D341Med (cell line): Measurements from ENCODE around the gene JAKMIP1.

Experiments
- DNase-seq: peaks from one replicate; pipeline ENCODE4 v3.0.0; 2012; ENCODE audit warnings: low spot score

The JAKMIP1 gene

DNA sequence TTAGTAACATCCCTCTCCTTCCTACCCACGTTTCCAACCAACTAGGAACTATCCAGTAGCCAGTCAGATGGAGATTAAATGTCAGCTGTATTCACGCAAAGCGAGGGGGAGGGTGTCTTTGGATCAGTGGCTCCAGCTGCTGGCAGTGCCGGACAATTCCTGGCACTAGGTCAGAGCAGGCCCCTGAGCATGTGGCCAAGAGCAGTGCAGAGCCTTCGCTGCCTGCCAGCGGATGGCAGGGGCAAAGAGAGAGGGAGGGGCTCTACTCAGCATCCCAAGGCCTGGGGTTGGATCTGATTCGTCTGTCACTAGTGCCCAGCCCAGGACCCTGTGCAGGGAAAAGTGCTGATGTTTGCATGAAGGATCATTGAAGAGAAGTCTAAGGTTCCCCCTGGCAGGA, 28.7 kb upstream of the JAKMIP1 start:
- DNase-seq = peak; percentile 18

DNA sequence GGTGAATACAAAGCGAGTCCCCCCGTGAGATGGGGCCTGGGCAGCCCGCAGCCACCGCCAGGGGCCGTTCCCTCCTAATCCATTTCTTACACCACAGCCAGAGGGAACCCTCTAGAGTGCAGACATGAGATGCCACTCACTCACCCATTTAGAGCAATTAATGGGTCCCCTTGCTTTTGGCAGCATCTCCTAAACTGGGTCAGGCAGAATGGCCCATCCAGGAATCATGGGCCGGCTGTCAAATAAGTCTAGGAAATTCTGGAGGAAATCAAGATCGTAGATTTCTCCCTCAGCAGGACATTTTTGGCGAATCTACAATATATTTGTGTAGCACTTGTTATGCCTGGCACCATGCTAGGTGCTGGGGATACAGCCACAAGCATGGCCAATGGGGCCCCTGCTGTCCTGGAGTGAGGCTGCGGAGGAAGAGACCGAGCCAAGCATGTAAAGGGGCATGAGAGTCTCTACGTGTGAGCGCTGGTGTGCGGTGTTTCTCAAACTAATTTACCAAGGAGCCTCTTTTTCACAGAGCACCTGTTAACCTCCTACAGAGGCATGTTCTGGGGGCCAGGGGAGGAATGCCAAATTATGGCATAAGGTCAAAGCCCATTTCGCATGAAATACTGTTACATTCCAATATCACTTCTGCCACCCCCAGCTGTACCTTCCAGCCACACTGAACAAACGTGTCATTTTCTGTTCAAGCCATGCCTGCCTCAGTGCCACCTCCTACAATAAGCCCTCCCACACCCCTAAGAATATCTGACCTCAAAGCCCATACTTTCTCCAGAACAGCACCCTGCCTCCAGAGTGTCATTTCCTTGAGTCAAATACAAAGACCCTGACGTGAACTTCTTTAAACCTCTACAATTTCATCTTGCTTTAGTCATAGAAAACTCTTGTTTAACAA, 28.1 kb upstream of the JAKMIP1 start:
- DNase-seq = peak; percentile 9

DNA sequence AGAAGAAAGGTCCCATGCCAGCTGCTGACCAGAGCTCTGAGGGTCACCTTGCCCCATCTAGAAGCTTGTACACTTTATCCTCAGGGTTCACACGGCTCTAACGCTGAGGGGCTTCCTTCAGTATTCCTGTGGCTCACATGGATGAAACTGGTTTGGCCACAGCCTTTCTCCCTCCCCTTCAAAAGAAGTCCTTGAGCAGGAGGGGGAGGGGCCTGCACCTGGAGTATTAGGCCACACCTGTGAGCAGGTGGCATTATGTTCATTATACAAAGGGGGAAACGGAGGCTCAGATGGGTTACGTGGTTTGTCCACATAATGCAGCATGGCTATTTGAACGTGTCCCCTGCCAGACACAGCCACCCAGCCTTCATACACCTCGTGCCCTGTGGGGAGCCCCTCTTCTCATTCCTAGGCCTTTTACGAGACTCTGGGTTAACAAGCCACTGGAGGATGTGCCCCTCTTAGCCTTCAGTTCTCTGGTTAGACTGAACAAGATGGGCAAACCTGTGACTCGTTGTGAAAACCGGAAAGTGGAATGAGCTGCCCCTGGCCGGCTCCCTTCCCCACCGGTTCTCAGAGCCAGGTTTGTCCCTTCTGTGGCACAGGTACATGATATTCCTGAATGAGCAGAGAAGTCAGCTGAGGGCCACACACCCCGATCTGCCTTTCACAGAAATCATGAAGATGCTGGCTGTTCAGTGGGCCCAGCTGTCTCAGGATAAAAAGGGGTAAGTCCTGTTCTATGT, 27.2 kb upstream of the JAKMIP1 start:
- peak; percentile 5 for DNase-seq

DNA sequence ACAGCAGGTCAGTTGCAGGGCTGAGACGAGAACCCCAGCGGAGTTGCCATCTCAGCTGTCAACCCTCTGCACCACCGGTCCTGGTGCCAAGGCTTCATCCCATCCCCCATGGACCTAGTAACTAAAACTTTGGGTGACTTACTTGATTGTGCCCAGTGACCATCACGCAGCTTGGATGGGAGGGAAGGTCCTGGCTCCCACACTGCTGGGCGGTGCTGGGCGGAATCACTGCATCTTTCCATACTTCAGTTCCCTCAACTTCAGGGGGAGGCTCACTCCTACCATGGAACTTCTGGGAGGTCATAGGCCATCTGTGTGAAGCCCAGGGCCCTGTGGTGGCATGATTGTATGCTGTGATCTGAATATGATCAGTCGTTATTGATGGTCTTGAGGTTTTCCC, 26.2 kb upstream of the JAKMIP1 start:
- no peak for DNase-seq

DNA sequence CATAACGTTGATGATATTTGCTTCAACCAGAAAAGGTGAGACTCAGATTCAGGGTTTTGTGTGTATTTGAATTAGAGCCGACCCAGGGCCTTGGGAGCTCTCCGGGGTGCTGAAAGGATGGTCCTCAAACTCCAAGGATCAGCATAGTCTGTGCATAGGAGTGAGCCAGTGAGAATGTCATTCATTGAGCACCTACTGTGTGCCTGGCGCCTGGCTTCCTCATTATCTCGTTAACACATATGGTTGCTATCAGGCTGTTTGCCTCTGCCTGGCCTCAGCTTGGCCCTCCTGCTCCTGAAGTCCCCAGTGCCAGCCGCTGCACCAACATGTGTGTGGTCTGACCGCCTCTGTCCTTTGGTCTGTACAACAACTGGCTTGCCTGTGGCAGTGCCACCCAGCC, 25.1 kb upstream of the JAKMIP1 start:
- DNase-seq = peak; percentile 11

DNA sequence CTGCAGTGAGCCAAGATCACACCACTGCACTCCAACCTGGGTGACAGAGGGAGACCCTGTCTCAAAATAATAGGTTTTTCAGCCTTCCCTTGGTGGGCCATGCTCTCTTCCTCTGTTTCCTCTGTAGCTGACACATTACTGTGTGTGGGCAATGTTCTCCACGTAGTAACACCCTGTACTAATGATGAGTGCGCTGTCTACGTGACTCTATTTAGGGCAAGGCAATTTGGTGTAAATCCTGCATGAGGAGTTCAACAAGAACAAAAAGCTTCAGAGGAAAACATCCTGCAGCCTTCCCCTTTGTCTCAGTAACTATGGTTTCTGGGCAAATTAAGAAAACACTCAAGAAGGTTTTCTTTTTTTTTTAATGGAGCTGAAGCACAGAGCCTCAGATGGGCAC, 24.4 kb upstream of the JAKMIP1 start:
- no peak for DNase-seq

DNA sequence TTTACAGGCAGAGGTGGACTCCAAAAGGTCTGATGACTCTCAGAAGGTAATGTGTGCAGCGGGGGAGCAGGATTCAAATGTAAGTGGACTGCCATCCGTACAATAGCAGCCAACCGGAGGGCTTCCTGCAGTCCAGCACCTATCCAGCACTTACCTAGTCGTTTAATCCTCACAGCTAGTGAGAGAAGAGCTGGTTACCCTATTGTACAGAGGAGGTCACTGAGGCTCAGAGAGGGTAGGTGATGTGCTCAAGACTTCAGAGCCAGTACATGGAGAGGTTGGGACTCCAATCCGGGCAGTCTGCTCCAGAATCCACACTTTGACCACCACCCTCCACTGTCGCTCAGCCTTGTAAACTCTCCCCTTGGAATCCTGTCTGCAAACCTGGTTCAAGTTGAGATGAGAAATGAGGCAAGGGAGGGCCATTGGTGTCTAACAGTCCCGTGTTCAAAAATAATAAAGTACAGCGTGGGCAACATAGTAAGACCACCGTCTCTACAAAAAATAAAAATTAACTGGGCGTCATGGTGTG, 22.5 kb upstream of the JAKMIP1 start:
- DNase-seq = peak; percentile 70

DNA sequence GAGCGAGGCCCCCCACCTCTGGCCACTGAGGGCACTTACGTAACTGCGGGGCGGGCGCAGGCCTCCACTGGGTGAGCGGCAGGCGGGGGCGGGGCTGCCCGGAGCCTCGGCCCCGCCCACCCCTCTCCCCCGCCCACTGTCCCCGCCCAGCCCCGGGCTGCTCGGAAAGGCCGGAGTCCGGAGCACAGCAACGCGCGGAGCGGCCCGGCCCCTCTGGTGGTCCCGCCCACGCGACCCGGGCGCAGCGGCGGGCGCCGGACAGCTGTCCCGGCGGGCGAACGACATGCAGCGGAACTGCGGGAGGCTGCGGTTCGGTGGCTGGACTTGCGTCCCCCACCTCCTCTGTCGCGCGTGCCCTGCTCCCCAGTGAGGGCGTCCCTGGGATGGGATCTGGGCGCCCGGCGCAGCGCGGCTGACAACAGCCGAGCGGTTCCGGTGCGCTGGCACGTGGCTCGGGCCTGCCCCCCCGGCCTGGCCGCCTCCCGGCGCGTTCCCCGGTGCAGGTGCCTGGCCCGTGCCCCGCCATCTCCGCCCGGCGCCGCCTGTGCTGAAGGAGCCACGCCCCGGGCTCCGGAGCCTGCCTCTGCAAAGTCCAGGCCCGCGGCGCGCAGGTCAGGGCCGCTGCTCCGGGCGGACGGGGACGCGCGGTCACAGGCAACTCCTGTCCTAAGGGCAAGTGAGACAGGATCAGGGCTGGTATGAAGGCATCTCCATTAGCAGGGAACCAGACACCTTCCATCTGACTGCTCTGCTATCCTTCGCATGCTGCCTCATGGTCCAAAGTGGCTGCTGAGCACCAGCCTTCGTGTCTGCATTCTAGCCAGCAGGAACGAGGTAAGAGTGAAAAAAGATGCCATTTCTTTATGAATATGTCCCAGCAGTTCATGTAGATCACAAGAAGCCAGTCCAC, 21.8 kb upstream of the JAKMIP1 start:
- DNase-seq = peak; percentile 97

DNA sequence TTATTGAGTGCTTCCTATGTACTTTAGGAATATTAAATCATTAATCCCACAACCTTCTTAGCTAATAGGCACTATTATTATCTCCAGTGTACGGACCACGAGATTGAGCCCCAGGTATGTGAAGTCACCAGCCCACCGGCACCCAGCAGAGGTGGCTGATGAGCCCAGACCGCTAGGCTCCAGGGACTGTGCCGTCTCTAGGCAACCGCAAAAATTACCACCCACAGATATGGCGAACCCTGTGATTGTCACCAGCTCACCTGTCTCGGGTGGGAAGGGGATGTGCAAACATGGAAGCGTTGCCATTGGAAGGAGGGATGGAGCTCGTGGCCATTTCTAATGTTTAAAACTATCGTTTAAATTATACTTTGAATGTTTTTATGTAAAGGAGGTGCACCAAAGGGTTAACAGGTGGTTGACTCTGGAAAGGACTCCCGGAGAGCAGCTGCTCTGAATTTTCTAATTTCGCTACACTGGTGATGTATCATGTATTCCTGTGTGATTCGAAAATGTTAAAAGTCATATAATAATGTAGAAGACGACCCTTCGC, 21.0 kb upstream of the JAKMIP1 start:
- peak; percentile 12 for DNase-seq

GRCh38 chr4:6217716-6218381, 17.5 kb upstream of the JAKMIP1 start:
- DNase-seq = no peak

GRCh38 chr4:6216588-6216987, 16.2 kb upstream of the JAKMIP1 start:
- no peak for DNase-seq

GRCh38 chr4:6209921-6210320, 9.6 kb upstream of the JAKMIP1 start:
- DNase-seq = no peak

DNA sequence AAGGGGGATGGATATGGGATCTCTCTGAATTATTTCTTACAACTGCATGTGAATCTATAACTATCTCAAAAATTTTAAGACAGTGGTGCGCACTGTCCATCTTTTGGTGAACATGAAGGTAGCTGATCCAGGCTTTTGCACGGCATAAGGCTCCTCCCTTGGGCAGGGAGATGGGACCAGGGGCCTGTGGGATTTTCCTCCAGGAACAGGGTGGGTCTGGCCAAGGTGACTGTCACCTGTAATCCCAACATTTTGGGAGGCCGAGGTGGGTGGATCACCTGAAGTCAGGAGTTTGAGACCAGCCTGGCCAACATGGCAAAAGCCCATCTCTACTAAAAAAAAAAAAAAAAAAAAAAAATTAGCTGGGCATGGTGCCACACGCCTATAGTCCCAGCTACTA, 8.9 kb upstream of the JAKMIP1 start:
- DNase-seq = peak; percentile 5

DNA sequence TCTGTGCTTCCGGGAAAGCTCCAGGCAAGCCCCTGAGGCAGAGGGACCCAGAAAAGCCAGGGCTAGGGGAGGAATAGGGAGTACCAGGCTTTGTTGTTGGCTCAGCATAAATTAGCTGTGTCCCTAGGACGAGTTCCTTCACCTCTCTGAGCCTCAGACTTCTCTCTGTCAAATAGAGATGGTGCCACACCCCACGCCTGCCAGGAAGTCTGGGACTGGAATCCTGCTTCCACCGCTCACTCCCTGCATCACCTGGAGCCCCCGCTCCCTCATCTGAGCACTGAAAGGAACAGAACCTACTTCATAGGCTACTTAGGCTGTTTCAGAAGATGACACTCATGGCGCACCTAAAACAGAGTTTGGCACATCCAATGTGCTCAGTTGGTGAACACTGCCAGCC, 8.1 kb upstream of the JAKMIP1 start:
- DNase-seq = peak; percentile 8

GRCh38 chr4:6207602-6208001, 7.3 kb upstream of the JAKMIP1 start:
- DNase-seq = no peak

GRCh38 chr4:6206771-6207290, 6.5 kb upstream of the JAKMIP1 start:
- DNase-seq = peak; percentile 15

- peak; percentile 10 for DNase-seq
Observed at GRCh38 chr4:6205973-6206372, 5.6 kb upstream of the JAKMIP1 start.

DNA sequence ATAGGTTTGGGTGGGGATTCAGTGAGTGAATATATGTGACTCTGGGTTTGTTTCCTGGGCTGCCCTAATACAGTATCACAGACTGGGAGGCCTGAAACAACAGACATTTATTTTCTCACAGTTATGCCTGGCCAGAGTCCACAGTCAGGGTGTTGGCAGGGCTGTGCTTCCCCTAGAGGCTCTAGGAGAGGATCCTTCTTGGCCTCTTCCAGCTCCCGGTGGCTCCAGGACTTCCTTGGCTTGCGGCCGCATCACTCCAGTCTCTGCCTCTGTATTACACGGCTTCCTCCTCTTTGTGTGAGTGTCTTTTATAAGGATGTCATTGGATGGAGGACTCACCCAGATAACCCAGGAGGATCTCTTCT, 5.2 kb upstream of the JAKMIP1 start:
- DNase-seq = no peak

GRCh38 chr4:6204871-6205566, 4.7 kb upstream of the JAKMIP1 start:
- peak; percentile 8 for DNase-seq

DNA sequence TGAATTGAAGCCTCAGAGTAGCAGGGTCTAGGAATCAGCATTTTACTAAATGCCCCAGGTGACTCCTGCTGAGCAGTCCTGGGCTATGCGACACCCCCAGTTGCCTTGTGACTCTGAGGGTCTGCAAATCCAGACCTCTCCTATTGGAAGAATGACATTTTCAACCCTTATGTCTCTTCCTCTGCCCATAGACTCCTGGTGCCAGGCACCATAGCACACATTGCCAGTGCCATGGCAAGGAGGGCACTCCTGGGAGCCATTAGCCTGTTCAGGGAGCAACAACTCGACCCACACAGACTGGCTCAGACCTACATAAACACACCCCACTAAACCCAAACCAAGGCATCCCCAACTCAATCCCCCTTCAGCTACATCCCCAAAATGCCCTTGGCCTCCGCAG, 3.7 kb upstream of the JAKMIP1 start:
- no peak for DNase-seq
